Spleen (tissue), 11 donors: ENCODE data around the gene MCM10. TPM values are rescaled to one million over a fixed set of nuclear protein-coding genes. Genes with fewer than 3 reads are reported as not detected.

Experiments
- DNase-seq: peaks from one replicate; pipeline ENCODE4 v3.0.0-alpha.2; 2020
- H3K27ac ChIP-seq, 8 donors: fragments of 200-600 bp; sonication (generic) in 7 of 8; 1 replicate in 4 of 8; 2 replicates in 4 of 8; pipeline versions ENCODE4 v1.5.0 to v1.8.0; 2016 to 2021; ENCODE audit warnings: inconsistent platforms in 4 of 8, mild to moderate bottlenecking in 4 of 8, moderate library complexity in 1 of 8
- H3K27me3 ChIP-seq, 7 donors: fragments of 200-600 bp; sonication (generic) in 6 of 7; replicated peaks in 1 of 7; 1 replicate in 4 of 7; 2 replicates in 3 of 7; pipeline versions ENCODE4 v1.5.0 to v1.8.0; 2016 to 2021; ENCODE audit warnings: inconsistent platforms in 3 of 7, mild to moderate bottlenecking in 1 of 7
- H3K36me3 ChIP-seq, 6 donors: fragments of 200-600 bp; sonication (generic) in 5 of 6; 1 replicate in 4 of 6; 2 replicates in 2 of 6; pipeline versions ENCODE4 v1.5.0 to v1.8.0; 2016 to 2021; ENCODE audit warnings: inconsistent platforms in 2 of 6
- H3K4me1 ChIP-seq, 6 donors: fragments of 200-600 bp; sonication (generic) in 5 of 6; 1 replicate in 3 of 6; 2 replicates in 3 of 6; pipeline versions ENCODE4 v1.5.0 to v1.8.0; 2016 to 2021; ENCODE audit warnings: inconsistent platforms in 3 of 6
- H3K4me3 ChIP-seq, 8 donors: fragments of 200-600 bp; sonication (generic) in 7 of 8; 1 replicate in 4 of 8; 2 replicates in 4 of 8; pipeline versions ENCODE4 v1.5.0 to v1.8.0; 2016 to 2021; ENCODE audit warnings: inconsistent platforms in 4 of 8, mild to moderate bottlenecking in 4 of 8, moderate library complexity in 2 of 8
- H3K9me3 ChIP-seq, 8 donors: fragments of 200-600 bp; sonication (generic) in 7 of 8; 1 replicate in 4 of 8; 2 replicates in 4 of 8; pipeline versions ENCODE4 v1.5.0 to v1.8.0; 2016 to 2021; ENCODE audit warnings: inconsistent platforms in 4 of 8
- CTCF ChIP-seq, 11 experiments: fragments of 200-600 bp in 7 of 11; fragments of 450-650 bp in 4 of 11; sonication (generic) in 4 of 11; IDR thresholded peaks in 8 of 11; conservative IDR thresholded peaks in 3 of 11; 1 replicate in 7 of 11; 2 replicates in 4 of 11; pipeline versions ENCODE4 v1.4.0 to v1.8.0; 2016 to 2021; ENCODE audit warnings: antibody characterized with exemption in 11 of 11, inconsistent platforms in 4 of 11, mild to moderate bottlenecking in 1 of 11
- POLR2A ChIP-seq, 3 donors: fragments of 450-650 bp; IDR thresholded peaks; one replicate each; pipeline ENCODE4 v1.5.1; 2017; ENCODE audit warnings: antibody characterized with exemption in 3 of 3, mild to moderate bottlenecking in 1 of 3
- POLR2AphosphoS5 ChIP-seq, 3 donors: sonication (generic); formaldehyde crosslinking; IDR thresholded peaks; one replicate each; pipeline ENCODE4 v1.5.1; 2017; ENCODE audit warnings: antibody characterized with exemption in 3 of 3
- WGBS, 5 donors: extraction: QIAGEN DNeasy Blood & Tissue Kit in 3 of 5; methylation state at CpG; one replicate each; pipeline versions ENCODE4 v1.1.5 to v1.1.7; 2013 to 2018; 5-methylcytosine and 5-hydroxymethylcytosine counted together
- intact Hi-C: fragments of 100-400 bp; cut with DNase I; formaldehyde crosslinking; loops from one replicate; pipeline ENCODE4 v1.15.0; 2023; ENCODE audit warnings: low total_unique reads
- polyA plus RNA-seq, 3 donors: library from polyadenylated mRNA; stranded (reverse); fragments of 200-250 nt; gene quantifications; one replicate each; pipeline ENCODE4 v1.2.1, GENCODE V29; 2013
- total RNA-seq, 7 donors: library from RNA; depleted of rRNA in 3 of 7; stranded (reverse); fragments of >200 nt in 3 of 7; fragmentation: NEBNext Ultra II Directional in 4 of 7; extraction: Animal tissue kit (Norgen Biotek cat#: 25700) in 4 of 7; gene quantifications; one replicate each; pipeline versions ENCODE4 v1.1.0 to v1.2.1, GENCODE V29; 2016 to 2021
- donor health status: healthy with polysubstance abuse.
- donor health status: DM: no; HTN: no; CAD: no; lungs with moderate emphysema.
- donor health status: DM: no; HTN: no; CAD: no.
- donor health status: Bipolar disorder and iron deficiency.
- donor health status: healthy.
- donor health status: DM: no; HTN: no; CAD: no.
- donor health status: DM: yes; HTN: yes; CAD: no.

Gene MCM10
- total and polyA plus RNA-seq, 10 donors = 0.24 to 5.3 (median 1.7) TPM

- Histone ChIP-seq H3K4me1 (no peaks in the 10 kb centered on the region), H3K36me3 (no peaks in the 10 kb centered on the region), H3K4me3 (no peak overlapping the region), H3K27me3 (no peaks in the 10 kb centered on the region), H3K27ac (no peak overlapping the region), H3K9me3 (no peaks in the 10 kb centered on the region)
- intact Hi-C loops = loop anchor here (10.0 kb wide), 1 partner anchor 126 kb away; no protein-coding TSS in a partner anchor
- 93 to 97% (median 95%) methylated on average over 6 of the region's 6 CpGs for WGBS, 5 donors
- TF ChIP-seq POLR2AphosphoS5 (IDR thresholded peaks at IDR 0.05) (no peak), POLR2A (IDR thresholded peaks at IDR 0.05) (no peak), CTCF (IDR thresholded peaks at IDR 0.05 in 8 of 11, conservative IDR thresholded peaks at IDR 0.05 in 3 of 11) (no peak)
- no peak for DNase-seq
These were observed 7.4 kb downstream of the MCM10 start for GRCh38 chr10:13168781-13169180.

DNA sequence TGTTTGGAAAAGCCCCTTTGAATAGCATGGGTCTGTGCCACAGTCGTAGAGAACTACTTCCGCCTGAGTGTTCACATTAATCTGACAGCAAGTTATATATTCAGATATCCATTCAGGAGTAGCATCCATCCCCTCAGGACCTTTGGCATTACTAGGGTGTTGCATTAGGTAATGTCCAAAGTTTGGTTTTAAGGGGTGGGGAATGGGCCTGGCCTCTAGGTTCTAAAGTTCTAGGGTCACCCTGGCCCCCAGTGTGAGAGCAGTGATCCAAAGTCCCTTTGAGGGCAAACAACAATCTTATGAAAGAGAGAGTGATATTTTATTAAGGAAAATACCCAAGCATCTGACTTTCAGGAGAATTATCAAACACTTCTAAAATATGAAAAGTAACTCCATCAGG lies 12.3 kb downstream of the MCM10 start:
- WGBS, 5 donors = 93 to 100% (median 97%) methylated on average over 2 of the region's 2 CpGs
- Histone ChIP-seq H3K9me3 (no peaks in the 10 kb centered on the region), H3K4me1 (no peaks in the 10 kb centered on the region), H3K27me3 (no peaks in the 10 kb centered on the region), H3K27ac (no peak overlapping the region), H3K4me3 (no peak overlapping the region), H3K36me3 (peaks cover 0 to 18% (median 0%) of the 10 kb centered on the region in 6 donors)
- intact Hi-C loops = no loop called here
- no peak for TF ChIP-seq POLR2A (IDR thresholded peaks at IDR 0.05)
- TF ChIP-seq POLR2AphosphoS5 (IDR thresholded peaks at IDR 0.05) = no peak
- no peak for TF ChIP-seq CTCF (IDR thresholded peaks at IDR 0.05 in 8 of 11, conservative IDR thresholded peaks at IDR 0.05 in 3 of 11)
- no peak for DNase-seq

DNA sequence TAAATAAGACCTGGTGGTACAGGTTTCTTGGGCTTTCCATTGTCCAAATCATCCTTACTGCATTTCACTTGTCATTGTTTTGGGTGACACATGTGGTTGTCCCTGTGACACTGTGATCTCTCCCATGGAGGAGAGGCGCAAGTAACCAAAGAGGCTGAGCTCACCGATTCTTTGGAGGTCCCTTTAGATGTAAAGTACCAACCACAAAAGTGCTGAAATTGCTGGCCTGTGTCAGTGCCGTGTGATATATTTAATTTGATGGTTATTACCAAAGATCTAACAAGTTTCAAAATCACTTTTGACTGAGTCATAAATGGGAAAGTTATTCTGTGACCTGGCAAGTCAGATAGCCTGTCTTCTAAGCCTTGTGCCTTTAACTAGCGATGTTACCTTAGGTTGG lies 19.4 kb downstream of the MCM10 start:
- Histone ChIP-seq H3K4me3 (no peak overlapping the region), H3K9me3 (no peaks in the 10 kb centered on the region), H3K36me3 (peaks cover 0 to 48% (median 0%) of the 10 kb centered on the region in 6 donors), H3K27ac (no peak overlapping the region), H3K27me3 (no peaks in the 10 kb centered on the region), H3K4me1 (no peaks in the 10 kb centered on the region)
- TF ChIP-seq POLR2AphosphoS5 (IDR thresholded peaks at IDR 0.05) (no peak), CTCF (IDR thresholded peaks at IDR 0.05 in 8 of 11, conservative IDR thresholded peaks at IDR 0.05 in 3 of 11) (no peak), POLR2A (IDR thresholded peaks at IDR 0.05) (no peak)
- intact Hi-C loops = no loop called here
- WGBS, 5 donors = 74 to 86% (median 78%) methylated on average over 4 of the region's 4 CpGs
- DNase-seq = no peak

- Histone ChIP-seq H3K27ac (no peak overlapping the region), H3K36me3 (peaks cover 0 to 47% (median 0%) of the 10 kb centered on the region in 6 donors), H3K9me3 (no peaks in the 10 kb centered on the region), H3K27me3 (no peaks in the 10 kb centered on the region), H3K4me3 (no peak overlapping the region), H3K4me1 (no peaks in the 10 kb centered on the region)
- no peak for DNase-seq
- TF ChIP-seq POLR2AphosphoS5 (IDR thresholded peaks at IDR 0.05) (no peak), POLR2A (IDR thresholded peaks at IDR 0.05) (no peak), CTCF (IDR thresholded peaks at IDR 0.05 in 8 of 11, conservative IDR thresholded peaks at IDR 0.05 in 3 of 11) (no peak)
- intact Hi-C loops = no loop called here
- WGBS, 5 donors = 77 to 93% (median 85%) methylated on average over 1 of the region's 1 CpG
These were observed 21.1 kb downstream of the MCM10 start for GRCh38 chr10:13182424-13182823.
